ENCODE data around the gene WDR72.
"Not testable (repeated sequence)": the region's sequence is repeated elsewhere in the genome, so short reads cannot be mapped to it uniquely, and the experiment has no call there.

WDR72 gene

DNA sequence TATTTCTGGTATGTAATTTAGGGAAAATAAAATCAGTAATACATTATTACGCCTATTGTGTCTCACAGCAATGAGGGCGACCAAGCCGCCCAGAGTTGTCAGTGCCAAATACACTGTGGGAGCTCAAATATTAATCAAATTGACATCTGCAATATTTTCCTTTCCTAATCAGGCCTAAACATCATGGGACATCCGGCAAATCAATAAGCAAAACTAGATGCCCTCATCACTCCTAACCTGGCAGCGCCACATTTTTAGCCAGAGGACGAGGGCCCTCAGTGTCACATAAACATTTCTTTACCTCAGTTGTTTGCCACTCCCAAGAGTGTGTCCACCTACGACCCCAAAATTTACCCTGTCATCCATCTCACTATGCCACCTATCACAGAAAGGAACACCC is 64.1 kb downstream of the WDR72 start:
- no peak for DNase-seq

- no peak for DNase-seq
Measured at GRCh38 chr15:53694476-53694874, 65.0 kb downstream of the WDR72 start.

DNA sequence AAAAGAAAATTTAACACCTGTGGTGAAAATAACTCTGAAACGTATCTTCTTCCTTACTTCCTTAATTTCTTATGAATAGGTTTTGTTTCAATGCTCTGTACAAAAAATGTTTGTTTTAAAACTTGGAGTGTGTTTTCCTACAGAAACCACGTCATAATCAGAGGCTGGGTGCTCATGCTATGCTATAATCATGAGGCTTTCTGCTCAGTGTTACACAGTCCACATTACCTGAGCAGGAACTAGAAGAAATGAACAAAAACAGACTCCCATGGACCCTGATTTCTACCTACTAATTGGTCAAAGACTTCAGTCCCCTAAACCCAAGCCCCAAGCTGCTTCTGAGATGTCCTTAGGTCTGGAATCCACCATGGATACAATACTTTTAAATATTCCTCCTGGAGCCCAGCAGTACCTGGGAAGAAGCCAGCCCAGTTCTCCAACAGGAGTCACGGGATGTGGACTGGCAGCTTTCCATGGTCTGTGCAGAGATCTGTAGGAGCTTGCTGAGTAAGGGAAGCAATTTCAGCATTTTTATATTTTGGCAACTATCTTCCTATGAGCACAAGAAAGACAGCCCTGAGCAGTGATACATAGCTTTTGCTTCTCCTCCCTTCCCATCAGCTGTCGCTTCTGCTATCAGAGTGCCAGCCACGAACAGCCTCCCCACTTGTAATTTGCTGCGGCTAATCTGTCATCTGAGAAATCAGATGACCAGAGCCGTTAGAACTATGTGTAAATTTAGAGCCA is 65.6 kb downstream of the WDR72 start:
- DNase-seq = no peak

DNA sequence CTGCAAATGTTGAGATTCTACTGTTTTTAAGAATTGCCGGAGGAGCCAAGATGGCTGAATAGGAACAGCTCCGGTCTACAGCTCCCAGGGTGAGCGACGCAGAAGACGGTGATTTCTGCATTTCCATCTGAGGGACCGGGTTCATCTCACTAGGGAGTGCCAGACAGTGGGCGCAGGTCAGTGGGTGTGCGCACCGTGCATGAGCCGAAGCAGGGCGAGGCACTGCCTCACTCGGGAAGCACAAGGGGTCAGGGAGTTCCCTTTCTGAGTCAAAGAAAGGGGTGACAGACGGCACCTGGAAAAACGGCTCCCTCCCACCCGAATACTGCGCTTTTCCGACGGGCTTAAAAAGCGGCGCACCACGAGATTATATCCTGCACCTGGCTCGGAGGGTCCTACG is 75.3 kb downstream of the WDR72 start:
- DNase-seq = not testable (repeated sequence)

GRCh38 chr15:53681056-53681455 is 78.4 kb downstream of the WDR72 start:
- DNase-seq = no peak

GRCh38 chr15:53675832-53676231 is 83.6 kb downstream of the WDR72 start:
- no peak for DNase-seq

DNA sequence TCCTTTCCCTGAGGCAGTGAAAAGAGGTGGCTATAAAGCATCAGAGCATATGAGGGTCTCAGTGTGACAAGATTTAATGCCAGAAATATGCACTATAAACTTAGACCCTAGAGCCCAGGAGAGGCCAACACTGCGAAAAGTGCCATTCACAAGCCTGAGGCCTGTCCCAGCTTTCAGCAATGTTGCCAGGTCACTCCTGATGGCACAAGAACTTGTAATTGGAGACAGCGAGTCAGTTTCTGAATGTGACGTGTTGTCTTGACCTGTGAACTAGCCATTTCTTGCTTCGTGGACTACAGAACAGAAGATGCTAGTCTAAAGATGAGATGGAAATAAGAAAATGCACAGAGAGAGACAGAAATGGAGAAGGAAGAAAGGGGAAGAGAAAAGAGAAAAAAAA is 87.9 kb downstream of the WDR72 start:
- no peak for DNase-seq

GRCh38 chr15:53670701-53671100 is 88.8 kb downstream of the WDR72 start:
- no peak for DNase-seq

DNA sequence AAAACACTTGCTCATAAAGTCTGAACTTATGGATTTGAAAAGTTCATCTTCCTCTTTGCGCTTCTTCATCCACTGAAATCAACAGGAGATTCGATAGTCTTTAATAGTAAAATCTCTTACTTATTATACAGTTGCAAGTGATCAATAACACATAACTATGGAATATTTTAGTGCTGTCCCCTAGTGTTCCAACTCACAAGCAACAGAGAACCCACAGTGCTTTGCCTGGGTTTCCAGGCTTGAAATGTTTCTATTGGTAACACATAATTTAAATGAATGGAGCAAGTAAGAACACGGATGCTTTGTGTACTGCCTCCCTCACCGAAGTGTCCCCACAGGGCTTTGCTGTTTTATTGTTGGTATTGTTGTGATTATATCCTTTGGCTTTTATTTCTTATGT is 93.5 kb downstream of the WDR72 start:
- DNase-seq = no peak

DNA sequence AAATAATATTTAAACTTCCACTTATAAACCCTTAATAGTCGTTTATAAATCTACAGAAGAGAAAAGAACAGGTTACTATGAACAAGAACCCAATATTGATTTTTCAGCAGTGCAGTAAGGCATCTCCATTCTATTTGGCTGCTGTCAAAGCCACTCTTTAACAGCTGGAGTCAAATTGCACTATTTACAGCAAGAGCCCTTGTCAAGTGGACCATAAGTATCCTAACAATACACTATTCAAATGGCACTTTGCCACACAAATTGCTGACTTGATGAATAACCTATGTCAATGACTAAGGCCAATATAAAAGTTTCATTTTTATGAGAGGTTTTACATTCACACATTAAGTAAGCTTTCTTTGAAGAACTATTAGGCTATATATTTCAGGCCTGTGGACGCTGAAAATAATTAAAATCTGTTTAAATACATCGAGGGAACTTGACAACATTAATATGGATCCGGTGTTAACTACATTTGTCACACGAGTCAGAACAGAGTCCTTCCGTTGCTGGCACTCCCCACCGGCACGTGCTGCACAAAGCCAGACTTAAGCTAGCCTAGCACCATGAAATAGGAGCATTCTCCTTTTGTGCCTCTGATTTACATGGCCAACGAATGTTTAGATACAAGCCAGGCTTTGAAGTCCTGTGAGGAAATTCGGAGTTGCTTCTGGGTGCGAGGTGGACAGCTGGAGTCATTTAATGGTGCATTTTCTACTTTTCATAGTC is 100.5 kb downstream of the WDR72 start:
- no peak for DNase-seq

DNA sequence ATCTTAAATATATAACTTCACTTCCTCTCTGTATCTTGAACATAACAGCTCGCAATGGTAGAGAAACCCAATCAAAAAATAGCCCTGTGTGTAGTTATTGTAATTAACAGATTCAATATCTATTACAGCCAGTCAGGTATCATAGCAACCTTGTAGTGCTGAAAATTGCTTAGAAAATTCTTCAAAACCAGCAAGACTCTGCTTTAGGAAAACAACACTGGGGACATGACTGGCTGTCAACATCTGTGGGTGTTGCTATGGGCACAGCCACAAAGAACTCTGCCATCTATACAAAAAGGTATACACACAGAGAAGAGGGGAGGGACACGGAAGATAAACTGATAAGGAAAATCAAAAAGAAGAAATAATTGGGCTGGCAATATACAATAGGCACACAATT is 101.2 kb downstream of the WDR72 start:
- no peak for DNase-seq

DNA sequence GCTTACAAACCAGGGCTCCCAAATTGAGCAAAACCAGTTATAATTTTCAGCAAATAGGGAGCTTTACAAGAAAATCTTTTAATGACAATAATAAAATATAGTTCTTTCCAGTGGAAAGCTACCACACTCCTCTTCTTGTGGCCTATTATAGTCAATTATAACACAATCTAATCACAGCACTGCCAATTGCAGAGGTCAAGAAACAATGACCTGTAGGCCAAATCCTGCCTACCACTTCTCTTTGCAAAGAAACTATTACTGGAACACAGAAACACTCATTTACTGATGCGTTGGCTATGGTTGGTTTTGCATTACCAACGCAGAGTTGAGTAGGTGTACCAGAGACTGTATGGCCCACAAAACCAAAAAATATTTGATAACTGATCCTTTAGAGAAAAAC is 110.5 kb downstream of the WDR72 start:
- DNase-seq = no peak

DNA sequence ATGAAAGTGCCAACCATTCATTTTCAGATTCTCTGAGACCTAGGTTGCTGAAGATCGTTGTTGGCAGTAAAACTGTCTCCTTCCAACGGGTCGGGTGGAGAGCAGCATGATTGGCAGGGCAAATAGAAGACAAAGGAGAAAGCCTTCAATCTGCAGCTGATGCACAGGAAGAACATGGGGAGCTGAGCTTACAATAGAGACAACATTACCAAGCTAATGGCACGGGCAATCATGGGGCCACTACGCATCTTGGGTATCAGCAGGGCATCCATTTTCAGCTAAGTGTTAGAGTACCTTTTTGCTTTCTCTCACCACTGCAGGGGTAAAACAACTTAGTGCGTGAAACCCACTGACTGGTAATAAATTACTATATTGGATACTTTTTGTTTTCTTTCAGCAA is 114.8 kb downstream of the WDR72 start:
- no peak for DNase-seq

- DNase-seq = no peak
Measured at GRCh38 chr15:53634517-53635106, 124.9 kb downstream of the WDR72 start.

DNA sequence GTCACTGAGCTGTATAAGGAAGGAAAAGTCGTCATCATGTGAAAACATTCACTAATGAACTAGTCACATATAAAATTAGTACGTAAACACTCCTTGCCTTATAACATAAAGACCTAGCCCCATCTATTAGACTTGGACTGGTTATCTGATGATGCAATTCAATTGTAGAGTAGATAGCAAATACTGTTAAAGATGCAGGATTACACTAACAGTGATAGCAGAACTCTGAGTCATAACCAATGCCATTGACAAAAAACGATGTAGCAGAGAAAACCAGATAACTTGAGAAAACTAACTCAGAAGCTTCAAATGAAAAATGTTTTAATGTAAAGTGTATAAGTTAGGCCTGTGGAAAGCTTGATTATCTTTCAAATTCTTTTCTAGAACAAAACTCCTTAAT is 132.2 kb downstream of the WDR72 start:
- no peak for DNase-seq

DNA sequence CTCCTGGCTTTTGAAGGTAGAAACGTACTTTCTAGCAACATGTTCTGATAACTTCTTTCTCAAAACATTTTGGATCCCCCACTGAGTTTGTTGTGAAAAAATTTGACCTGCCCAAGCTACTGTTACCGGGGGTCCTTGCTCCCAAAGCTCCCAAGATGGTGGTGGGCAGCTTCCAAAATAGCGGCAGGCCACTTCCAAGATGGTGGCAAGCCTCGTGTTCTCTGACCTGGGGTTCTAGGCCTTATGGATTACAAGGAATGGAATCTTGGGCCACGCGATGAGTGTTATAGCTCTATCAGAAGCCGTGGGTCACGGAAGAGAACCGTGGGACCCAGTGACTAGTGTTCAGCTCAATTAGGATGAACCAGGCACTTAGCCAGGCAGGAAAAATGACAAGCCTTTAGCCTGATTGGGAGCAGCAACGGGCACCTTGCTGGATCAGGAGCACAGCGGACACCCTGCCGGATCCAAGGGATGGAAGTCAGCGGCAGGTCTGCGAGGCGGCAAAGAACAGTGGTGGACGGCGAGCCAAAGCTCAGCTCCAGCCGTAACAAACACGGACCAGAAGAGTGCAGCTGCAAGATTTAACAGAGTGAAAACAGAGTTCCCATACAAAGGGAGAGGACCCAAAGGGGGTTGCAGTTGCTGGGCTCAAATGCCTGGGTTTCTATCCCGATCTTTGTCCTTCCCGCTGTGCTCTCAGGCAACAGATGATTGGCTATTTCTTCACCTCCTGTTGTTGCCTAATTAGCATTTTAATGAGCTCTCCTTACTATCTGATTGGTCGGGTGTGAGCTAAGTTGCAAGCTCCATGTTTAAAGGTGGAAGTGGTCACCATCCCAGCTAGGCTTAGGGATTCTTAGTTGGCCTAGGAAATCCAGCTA is 133.3 kb downstream of the WDR72 start:
- DNase-seq = no peak

- no peak for DNase-seq
Measured at GRCh38 chr15:53625260-53625659, 134.2 kb downstream of the WDR72 start.

- no peak for DNase-seq
Measured at GRCh38 chr15:53618461-53618860, 141.0 kb downstream of the WDR72 start.

DNA sequence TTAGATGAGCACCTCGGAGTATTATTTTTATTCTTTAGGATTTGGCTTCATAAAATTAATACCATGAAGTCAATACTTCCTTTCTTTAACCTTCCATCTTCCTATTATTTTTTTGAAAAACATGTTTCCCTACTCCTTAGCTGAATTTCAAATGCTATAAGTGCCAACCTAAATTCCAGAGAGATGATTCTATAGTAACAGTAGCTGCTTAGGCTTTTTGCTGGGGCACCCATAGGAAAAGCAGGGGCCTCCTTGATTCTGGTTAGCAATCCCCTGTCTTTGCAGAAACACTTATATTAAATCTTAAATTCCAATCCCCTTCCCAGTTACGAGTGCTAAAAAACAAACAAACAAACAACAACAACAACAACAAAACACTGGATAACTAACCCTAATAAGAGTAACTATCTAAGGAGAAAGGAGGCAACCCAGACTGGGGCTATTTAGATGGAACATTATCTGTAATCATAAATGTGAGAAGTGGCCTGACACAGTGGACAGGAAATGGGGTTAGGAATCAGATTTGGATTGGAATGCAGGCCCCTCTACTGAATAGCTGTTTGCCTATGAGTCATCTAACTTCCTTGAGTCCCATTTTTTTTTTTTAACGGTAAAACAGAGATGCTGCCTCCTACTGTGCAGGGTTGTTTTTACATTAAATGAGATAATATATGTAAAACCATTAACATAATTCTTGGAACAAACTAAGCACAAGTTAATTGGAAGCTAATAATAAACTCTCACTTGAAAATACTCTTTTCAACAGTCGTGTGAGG is 148.1 kb downstream of the WDR72 start:
- no peak for DNase-seq

DNA sequence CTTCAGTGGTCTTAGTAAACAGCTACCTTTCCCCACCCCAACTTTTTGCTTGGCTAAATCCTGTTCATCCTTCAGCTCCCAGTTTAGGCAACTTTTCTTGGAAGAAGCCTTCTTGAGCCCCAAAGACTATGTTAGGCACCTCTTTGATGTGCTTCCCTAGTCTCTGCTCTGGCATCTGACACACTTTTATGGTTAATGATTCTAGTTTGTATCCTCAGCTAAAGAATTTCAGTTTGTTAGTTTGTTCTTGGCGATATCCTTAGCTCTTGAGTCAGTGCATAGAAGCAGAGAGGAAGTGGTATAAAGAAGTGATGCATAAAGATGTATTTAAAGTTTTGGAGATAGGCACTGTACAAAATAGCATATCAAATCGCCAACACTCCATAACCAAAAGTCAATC is 168.4 kb downstream of the WDR72 start:
- no peak for DNase-seq

DNA sequence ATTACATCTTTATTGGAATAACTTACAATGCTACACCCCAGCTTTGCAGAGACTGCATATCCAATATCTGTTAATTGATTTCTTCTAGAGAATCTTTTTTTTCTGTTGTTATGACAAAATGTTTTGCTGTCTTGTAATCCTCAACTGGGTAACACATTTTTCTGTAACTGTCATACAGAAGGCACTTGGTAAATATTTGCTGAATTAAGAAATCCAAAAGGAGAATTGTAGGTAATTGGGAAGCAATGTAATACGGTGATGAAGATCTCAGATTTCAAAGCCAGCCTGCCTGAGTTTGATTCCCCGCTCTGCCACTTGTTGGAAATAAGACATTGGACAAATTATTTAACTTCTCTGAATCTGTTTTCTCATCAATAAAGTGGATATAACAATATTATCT is 169.1 kb downstream of the WDR72 start:
- DNase-seq = no peak

DNA sequence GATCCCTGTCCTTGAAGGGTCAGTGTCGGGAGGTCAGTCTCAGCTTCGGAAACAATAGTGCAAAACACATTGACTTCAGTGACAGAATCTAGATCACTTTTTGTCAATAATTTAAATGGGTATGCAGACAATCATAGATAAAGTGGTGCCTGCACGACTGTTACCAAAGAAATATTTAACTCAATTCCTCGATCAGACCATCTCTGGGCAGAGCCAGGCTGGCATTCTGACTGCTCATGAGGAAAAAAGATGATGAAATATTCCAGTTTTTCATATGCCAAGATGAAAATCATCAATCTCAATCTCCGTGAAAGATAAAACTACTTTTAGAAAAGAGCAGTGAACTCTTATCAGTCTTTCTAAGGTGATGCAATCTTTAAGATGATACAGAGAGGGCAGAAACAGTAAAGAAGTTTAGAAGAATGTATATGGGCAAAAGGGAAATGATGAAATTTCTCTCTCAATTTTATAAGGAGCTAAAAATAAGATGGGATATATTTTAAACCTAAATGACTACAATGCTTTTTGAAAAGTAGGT is 169.9 kb downstream of the WDR72 start:
- no peak for DNase-seq
